GM12874 (cell line): Measurements from ENCODE around the gene IFNA16.

Source experiments
- TF ChIP-seq, protein P1 (sequence below): IDR thresholded peaks from 2 replicates; pipeline ENCODE4 v1.5.1; 2011; ENCODE audit warnings: low read depth, mild to moderate bottlenecking, control low read depth, low read length, moderate library complexity; ENCODE audit not compliant: insufficient read depth

Gene IFNA16

GRCh38 chr9:21239911-21240310 is 22.8 kb upstream of the IFNA16 start, which contains the start of gene IFNA14:
Gene IFNA14 (minus strand): TSS chr9:21240005. CDS start chr9:21239935, 70 bp downstream.
- TF ChIP-seq, protein P1, sequence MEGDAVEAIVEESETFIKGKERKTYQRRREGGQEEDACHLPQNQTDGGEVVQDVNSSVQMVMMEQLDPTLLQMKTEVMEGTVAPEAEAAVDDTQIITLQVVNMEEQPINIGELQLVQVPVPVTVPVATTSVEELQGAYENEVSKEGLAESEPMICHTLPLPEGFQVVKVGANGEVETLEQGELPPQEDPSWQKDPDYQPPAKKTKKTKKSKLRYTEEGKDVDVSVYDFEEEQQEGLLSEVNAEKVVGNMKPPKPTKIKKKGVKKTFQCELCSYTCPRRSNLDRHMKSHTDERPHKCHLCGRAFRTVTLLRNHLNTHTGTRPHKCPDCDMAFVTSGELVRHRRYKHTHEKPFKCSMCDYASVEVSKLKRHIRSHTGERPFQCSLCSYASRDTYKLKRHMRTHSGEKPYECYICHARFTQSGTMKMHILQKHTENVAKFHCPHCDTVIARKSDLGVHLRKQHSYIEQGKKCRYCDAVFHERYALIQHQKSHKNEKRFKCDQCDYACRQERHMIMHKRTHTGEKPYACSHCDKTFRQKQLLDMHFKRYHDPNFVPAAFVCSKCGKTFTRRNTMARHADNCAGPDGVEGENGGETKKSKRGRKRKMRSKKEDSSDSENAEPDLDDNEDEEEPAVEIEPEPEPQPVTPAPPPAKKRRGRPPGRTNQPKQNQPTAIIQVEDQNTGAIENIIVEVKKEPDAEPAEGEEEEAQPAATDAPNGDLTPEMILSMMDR = no peak

DNA sequence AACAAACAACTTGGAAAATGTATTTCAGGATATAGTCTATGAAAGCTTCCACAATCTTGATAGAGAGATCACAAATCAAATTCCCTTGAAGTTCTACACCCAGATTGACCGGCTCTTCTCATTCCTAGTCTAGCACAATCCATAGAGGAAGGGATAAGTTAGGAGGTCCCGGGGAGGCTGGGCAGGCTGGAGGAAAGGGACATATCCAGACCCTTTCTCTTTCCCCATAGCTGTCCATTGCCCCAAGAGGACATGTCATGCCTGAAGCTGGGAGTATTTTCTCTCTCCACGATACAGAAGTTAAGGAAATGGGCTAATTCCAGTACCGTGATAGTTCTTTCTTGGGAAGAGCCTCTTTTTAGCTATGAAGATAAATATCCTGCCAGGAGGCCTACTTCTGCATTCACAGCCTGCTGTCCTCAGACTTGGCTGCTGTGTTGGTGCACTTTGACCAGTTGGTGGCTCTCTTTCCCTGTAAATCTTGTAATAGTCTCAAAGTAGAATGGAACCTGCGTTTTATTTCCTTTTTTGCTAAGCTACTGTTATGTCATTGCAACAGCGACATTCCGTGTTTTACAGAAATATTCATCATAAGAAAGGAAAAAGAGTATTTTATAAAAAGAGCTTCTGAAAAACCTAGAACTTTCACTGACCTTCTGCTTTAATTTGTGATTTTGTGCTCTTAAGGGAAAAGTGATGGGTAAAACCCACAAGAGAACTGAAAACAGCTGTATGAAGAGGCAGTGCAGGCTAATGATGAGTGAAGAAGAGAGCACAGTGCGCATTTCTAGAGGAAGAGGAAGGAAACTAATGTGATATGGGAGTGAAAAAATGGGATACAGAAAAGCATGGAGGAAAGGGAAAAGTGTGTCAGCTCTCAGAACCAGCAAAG is 18.6 kb upstream of the IFNA16 start:
- TF ChIP-seq, protein P1 = peak; percentile 57

DNA sequence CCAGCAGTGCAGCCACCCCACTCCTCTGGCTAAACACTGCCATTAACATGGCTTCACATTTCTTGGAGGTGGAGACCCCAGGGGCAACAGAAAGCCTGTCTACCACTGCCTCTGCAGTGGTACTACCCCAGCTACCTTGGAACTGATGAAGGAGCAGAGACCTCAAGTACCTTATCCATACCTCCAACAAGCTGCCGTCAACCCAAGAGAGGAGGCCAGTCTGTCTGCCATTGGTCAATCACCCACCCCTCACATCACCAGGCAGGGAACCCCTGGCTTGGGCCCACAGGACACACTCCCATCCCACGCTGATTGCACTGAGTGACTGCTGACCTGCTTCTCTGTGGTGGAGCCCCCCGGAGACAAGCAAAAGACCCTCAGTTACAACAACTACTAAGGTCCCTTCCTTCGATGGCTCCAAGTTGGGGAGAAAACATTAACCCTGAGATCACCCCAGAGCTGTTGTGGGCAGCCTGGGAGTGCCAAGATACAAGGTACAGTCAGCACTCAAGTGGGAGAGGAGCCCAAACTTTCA is 17.1 kb upstream of the IFNA16 start:
- TF ChIP-seq, protein P1 = no peak

DNA sequence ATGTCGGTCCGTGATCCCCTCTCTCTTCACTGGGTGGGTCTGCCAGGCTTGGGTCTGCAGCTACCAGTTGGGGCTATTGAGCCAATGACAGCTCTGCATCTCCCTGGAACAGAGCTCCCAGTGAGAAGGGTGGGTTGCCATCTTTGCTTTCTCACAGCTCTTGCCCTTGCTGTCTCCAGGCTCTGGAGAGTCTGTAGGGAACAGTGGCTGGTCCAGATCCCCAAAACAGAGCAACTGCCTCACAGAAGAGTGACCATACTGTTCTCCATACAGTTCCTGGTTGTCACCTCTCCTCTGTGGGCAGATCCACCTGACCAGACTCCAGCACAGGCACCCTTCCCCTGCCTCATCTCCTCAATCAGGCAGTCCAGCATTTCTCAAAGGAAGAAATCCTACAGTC is 16.1 kb upstream of the IFNA16 start:
- TF ChIP-seq, protein P1 = no peak

DNA sequence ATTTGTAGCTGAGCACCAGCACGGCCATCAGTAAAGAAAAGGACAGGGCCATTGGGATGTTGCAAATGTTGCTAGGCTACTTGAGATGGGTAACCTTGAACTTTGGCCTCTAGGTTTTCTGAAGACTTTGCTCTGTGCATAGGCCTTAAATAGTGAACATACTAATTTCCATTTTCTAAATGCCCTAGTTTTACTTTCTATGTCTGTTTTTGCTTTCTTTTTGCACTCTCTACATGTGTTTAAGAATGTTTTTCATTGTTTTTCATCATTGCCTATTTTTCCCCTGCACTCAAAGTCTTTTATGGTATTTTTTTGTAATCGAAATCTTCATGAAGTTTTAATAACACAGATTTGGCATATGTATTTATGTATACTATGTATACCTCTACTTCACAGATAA is 11.0 kb upstream of the IFNA16 start, which contains the start of gene IFNA17:
IFNA17 (minus strand) TSS at position 101 of the 400 bp plus-strand sequence; CDS start at position 52, 49 bp downstream.
- TF ChIP-seq, protein P1 = no peak

- TF ChIP-seq, protein P1 = peak; percentile 57
Observed at GRCh38 chr9:21213411-21214326, 3.4 kb downstream of the IFNA16 start.

DNA sequence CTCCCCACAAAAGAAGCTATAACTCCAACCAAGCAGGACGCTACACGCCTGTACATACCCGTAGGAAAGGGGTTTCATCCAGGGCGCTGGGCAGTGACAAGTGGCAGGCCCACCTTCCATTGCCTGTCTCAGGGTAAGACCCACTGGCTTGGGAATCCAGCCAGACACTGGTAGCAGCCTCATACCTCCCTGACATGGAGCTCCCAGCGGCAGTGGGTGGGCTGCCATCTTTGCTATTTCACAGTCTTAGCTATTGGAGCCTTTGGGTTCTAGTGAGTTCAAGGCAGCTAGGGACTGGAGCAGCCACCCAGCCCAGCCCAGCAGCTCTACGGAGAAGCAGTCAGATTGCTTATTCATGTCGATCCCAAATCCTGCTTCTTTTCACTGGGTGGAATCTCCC is 6.8 kb downstream of the IFNA16 start:
- TF ChIP-seq, protein P1 = no peak
